Uterus (tissue), 2 donors: Measurements from ENCODE around the gene SLC35G1.

Source experiments
- CTCF ChIP-seq, 4 experiments: fragments of 200-600 bp in 2 of 4; fragments of 450-650 bp in 2 of 4; sonication (generic) in 2 of 4; IDR thresholded peaks; one replicate each; pipeline ENCODE4 v1.5.1; 2016 to 2019; ENCODE audit warnings: antibody characterized with exemption in 4 of 4, mild to moderate bottlenecking in 2 of 4, moderate library complexity in 1 of 4
- POLR2A ChIP-seq, 2 donors: fragments of 450-650 bp; IDR thresholded peaks; one replicate each; pipeline ENCODE4 v1.6.1; 2016; ENCODE audit warnings: antibody characterized with exemption in 2 of 2, mild to moderate bottlenecking in 1 of 2, moderate library complexity in 1 of 2

GRCh38 chr10:93859049-93859655, 34.6 kb upstream of the SLC35G1 start:
- TF ChIP-seq CTCF (IDR thresholded peaks at IDR 0.05), result peak in 1 of 4 experiments; percentile 7
- TF ChIP-seq POLR2A (IDR thresholded peaks at IDR 0.05), result no peak
